HG03521 (cell line): ENCODE data around the gene ANKRD10.

Experiments used
- ATAC-seq: cut with Tn5 transposase; IDR thresholded peaks from one replicate; pipeline ENCODE4 v1.9.1; 2021; ENCODE audit warnings: mild to moderate bottlenecking, moderate library complexity; ENCODE audit not compliant: unreplicated experiment

Gene ANKRD10

DNA sequence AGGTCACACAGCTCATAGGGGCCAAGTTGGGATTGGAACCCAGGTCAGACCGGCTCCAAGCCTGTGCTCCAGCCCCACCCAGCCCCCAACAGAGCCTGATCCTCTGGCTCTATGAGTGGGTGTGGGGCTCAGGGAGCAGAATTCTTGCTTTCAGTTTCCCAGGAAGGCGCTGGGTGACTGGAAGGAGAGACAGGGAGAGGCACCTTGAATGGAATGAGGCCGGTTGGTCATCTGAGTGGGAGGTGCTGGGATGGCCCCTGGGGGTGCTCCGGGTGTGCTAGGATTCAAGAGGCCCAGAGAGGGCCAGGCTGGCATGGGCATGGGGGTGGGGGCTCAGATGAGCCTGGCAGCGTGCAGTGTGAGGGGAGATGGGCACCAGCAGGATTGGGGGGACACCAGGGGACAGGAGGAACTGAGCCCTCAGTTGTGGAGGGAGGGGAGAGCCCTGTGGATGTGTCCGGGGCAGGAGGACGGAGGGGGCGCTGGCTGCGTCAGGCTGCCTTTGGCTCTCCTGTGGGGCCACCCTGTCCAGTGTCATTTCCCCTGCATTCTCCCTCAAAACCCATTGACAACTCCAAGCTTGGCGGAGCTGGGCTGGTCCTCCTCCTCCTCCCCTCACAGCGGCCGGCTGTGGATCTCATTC, 31.2 kb upstream of the ANKRD10 start:
- ATAC-seq = no peak

DNA sequence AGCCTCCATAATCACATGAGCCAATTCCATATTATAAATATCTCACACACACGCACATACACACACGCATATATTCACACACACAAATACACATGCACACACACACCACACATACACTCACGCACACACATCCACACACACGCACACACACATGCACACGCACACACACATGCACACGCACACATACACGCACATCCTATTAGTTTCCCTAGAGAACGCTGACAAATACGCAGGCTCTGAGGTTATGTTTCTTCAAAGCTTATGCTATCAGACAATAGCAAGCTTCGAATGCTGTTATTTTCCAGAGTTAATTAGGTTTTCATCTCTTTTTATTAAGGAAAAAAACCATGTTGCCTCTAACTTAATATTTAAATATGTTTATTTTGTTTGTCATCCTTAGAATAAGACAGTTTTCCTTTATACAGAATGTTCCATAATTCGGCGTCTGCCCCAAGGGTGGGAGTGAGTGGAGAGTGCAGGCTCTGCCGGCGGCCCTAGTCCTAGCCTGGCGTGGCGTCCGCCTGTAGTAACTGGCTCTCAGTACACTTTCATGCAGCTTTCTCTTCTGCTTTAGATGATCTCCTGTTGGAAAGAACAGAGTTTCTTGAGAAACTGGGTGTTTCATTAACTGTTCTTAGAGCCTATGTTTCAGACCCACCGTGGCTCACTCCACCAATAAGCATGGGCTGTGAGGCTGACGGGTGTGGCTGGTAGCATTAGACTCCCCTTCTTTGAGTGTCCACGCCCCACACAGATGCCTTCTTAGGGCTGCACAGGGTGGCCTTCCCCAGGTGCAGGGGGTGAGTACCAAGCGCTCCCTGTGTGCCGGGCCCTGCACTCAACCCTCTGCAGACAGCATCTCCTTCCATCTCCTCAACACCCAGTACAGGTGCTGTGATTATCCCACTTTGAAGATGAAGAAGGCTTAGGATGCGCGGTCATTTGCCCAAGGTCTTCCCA, 30.4 kb upstream of the ANKRD10 start:
- ATAC-seq = no peak

GRCh38 chr13:110944121-110944967, 29.5 kb upstream of the ANKRD10 start:
- no peak for ATAC-seq

DNA sequence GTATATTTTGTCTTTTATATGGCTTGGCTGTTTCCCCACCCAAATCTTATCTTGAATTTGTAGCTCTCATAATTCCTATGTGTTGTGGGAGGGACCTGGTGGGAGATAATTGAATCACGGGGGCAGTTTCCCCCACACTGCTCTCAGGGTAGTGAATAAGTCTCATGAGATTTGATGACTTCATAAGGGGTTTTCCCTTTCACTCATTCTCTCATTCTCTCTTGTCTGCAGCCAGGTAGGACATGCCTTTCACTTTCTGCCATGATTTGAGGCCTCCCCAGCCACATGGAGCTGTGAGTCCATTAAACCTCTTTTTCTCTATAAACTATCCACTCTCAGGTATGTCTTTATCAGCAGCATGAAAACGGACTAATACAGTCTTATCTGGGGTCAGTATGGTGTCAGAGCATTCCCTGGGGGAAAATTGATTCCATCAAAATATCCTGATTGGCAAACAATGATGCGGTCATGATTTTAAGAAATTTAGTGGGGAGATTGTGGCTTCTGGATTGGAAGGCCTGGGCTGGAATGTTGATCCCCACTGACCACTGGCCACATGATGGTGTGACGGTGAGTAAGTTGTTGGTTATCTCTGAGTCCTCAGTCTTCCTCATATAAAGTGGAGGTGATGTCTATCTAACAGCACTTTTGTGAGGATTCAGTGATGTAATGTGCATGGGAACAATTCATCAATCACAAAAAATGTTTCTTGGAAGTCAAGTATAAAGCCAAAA, 27.5 kb upstream of the ANKRD10 start:
- ATAC-seq = peak; percentile 47

DNA sequence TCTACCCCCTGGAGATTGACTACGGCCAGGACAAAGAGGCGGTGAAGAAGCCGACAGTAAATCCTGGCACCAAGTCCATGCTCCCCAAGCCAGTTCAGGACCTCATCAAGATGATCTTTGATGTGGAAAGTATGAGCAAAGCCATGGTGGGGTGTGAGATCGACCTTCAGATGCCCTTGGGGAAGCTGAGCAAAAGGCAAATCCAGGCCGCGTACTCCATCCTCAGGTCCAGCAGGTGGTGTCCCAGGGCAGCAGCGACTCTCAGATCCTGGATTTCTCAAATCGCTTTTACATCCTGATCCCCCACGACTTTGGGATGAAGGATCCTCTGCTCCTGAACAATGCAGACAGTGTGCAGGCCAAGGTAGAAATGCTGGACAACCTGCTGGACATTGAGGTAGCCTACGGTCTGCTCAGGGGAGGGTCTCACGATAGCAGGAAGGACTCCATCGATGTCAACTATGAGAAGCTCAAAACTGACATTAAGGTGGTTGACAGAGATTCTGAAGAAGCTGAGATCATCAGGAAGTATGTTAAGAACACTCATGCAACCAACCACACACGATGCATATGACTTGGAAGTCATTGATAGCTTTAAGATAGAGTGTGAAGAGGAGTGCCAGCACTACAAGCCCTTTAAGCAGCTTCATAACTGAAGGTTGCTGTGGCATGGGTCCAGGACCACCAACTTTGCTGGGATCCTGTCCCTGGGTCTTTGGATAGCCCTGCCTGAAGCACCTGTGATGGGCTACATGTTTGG, 24.0 kb upstream of the ANKRD10 start:
- ATAC-seq = no peak

- no peak for ATAC-seq
Observed at GRCh38 chr13:110937511-110938285, 22.8 kb upstream of the ANKRD10 start.

- no peak for ATAC-seq
Observed at GRCh38 chr13:110936519-110936918, 21.6 kb upstream of the ANKRD10 start.

DNA sequence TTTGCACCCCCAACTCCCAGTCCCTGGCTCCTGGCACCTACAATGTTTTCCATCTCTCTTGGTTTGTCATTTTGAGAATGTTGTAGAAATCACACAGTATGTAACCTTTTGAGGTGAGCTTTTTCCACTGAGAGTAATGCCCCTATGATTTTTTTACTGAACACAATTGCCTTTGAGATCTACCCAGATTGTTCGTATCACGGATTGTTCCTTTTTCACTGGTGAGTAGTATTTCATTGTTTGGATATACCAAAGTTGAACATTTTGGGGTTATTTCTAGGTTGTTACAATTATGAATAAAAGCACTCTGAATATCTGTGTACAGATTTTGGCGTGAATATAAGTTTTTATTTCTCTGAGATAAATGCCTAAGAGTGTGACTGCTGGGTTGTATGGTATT, 17.7 kb upstream of the ANKRD10 start:
- no peak for ATAC-seq

GRCh38 chr13:110929104-110929777, 14.4 kb upstream of the ANKRD10 start:
- ATAC-seq = no peak

- no peak for ATAC-seq
Observed at GRCh38 chr13:110925023-110925612, 10.2 kb upstream of the ANKRD10 start.

DNA sequence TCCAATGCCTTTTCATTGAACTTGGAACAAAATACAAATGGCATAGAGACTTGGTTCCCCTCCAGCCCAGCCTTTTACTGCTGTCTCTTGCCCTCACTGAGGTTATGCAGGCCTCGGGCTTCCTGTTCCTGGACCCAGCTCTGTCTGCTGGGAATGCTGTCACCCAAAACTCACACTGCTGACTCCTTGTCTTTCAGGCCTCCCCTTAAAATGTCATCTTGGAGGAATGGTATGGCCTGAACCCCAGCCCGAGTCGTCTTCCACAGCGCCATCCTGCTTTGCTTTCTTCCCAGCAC, 9.7 kb upstream of the ANKRD10 start:
- ATAC-seq = no peak

- ATAC-seq = no peak
Observed at GRCh38 chr13:110923777-110924638, 9.1 kb upstream of the ANKRD10 start.

DNA sequence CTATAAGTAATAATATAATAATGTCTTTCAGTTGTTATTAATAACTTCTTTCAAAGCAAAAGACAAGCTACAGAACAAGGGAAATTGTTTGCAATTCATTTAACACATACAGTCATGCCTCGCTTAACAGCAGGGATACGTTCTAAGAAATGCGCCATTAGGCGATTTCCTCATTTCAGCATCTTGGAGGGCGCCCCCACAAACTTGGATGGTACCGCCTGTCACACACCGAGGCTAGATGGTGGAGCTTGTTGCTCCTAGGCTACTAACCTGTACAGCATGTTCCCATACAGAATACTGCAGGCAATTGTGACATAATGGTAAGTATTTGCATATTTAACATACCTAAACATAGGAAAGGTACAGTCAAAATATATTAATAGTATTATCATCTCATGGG, 8.2 kb upstream of the ANKRD10 start:
- ATAC-seq = no peak

- ATAC-seq = no peak
Observed at GRCh38 chr13:110922506-110922905, 7.6 kb upstream of the ANKRD10 start.

GRCh38 chr13:110921695-110922094, 6.8 kb upstream of the ANKRD10 start:
- ATAC-seq = no peak

- ATAC-seq = no peak
Observed at GRCh38 chr13:110921209-110921608, 6.3 kb upstream of the ANKRD10 start.

DNA sequence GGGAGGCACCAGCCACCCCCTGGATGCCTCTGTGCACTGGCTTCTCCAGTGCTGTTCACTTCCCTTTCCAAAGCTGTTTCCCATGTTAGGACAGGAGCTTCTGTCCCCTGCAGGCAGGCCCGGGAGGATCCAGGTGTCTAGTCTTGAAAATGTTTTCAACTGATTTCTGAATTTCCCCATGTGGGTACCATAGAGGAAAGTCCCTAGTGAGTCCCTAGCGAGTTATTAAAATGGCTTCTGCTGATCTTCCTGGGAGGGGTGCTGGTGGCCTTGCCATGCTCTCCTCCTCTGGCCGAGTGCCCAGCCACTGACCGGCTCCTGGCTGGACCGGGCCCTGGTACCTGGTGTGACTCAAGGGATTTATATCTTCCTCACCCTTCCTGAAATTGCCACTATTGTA, 5.2 kb upstream of the ANKRD10 start:
- no peak for ATAC-seq
